ENCODE results near the gene THEMIS. TPM values are rescaled to one million over a fixed set of nuclear protein-coding genes. Genes with fewer than 3 reads are reported as not detected.
"Not testable (repeated sequence)": the region's sequence is repeated elsewhere in the genome, so short reads cannot be mapped to it uniquely, and the experiment has no call there.

THEMIS gene
- total RNA-seq, 1 donor from 2014 or later = under 0.01 TPM

- no peak overlapping the region for H3K9ac ChIP-seq (ENCODE audit: low read depth in 1 of 3, low read length in 3 of 3)
- no peak overlapping the region for H3K4me3 ChIP-seq (ENCODE audit: low read length in 3 of 3)
- H3K27ac ChIP-seq (ENCODE audit: low read depth, low read length) = no peak overlapping the region
- no peaks in the 10 kb centered on the region for H3K4me1 ChIP-seq (ENCODE audit: control insufficient read depth in 3 of 3, insufficient read depth in 3 of 3, low read length in 3 of 3)
- no peaks in the 10 kb centered on the region for H3K36me3 ChIP-seq (ENCODE audit: control insufficient read depth in 3 of 3, insufficient read depth in 3 of 3, low read length in 3 of 3)
- H3K27me3 ChIP-seq (ENCODE audit: control insufficient read depth in 3 of 3, insufficient read depth in 3 of 3, low read length in 3 of 3) = no peaks in the 10 kb centered on the region
- no peaks in the 10 kb centered on the region for H3K9me3 ChIP-seq (ENCODE audit: control insufficient read depth in 3 of 3, low read length in 3 of 3)
Observed at GRCh38 chr6:127717384-127717783, 183.5 kb downstream of the THEMIS start.

DNA sequence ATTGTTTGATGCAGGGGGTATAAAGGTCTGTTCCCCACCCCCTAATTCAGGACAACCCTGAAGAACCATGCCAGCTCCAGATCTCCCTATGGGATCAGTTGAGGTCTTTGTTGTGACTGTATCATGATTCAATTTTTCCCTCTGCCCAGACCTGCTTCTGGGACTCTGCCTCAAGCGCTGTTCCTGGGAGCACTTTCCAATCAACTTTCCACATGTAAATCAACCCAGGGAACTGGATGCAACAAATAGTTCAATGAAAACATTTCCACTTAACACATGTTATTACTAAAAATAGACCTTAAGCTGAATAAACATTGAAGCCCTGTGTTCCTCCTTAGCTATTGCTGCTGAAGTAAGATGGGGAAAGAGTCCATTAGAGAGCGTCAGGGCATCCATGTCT, 184.4 kb downstream of the THEMIS start:
- H3K27me3 ChIP-seq (ENCODE audit: control insufficient read depth in 3 of 3, insufficient read depth in 3 of 3, low read length in 3 of 3) = no peaks in the 10 kb centered on the region
- no peak overlapping the region for H3K27ac ChIP-seq (ENCODE audit: low read depth, low read length)
- H3K4me1 ChIP-seq (ENCODE audit: control insufficient read depth in 3 of 3, insufficient read depth in 3 of 3, low read length in 3 of 3) = no peaks in the 10 kb centered on the region
- no peaks in the 10 kb centered on the region for H3K36me3 ChIP-seq (ENCODE audit: control insufficient read depth in 3 of 3, insufficient read depth in 3 of 3, low read length in 3 of 3)
- no peaks in the 10 kb centered on the region for H3K9me3 ChIP-seq (ENCODE audit: control insufficient read depth in 3 of 3, low read length in 3 of 3)
- H3K4me3 ChIP-seq (ENCODE audit: low read length in 3 of 3) = no peak overlapping the region
- no peak overlapping the region for H3K9ac ChIP-seq (ENCODE audit: low read depth in 1 of 3, low read length in 3 of 3)

- Histone ChIP-seq H3K4me1 (ENCODE audit: control insufficient read depth in 3 of 3, insufficient read depth in 3 of 3, low read length in 3 of 3) (no peaks in the 10 kb centered on the region), H3K36me3 (ENCODE audit: control insufficient read depth in 3 of 3, insufficient read depth in 3 of 3, low read length in 3 of 3) (no peaks in the 10 kb centered on the region), H3K27me3 (ENCODE audit: control insufficient read depth in 3 of 3, insufficient read depth in 3 of 3, low read length in 3 of 3) (no peaks in the 10 kb centered on the region), H3K4me3 (ENCODE audit: low read length in 3 of 3) (no peak overlapping the region), H3K9me3 (ENCODE audit: control insufficient read depth in 3 of 3, low read length in 3 of 3) (no peaks in the 10 kb centered on the region), H3K9ac (ENCODE audit: low read depth in 1 of 3, low read length in 3 of 3) (no peak overlapping the region), H3K27ac (ENCODE audit: low read depth, low read length) (no peak overlapping the region)
Observed at GRCh38 chr6:127710668-127711067, 190.2 kb downstream of the THEMIS start.

- H3K36me3 ChIP-seq (ENCODE audit: control insufficient read depth in 3 of 3, insufficient read depth in 3 of 3, low read length in 3 of 3) = no peaks in the 10 kb centered on the region
- H3K27ac ChIP-seq (ENCODE audit: low read depth, low read length) = no peak overlapping the region
- no peak overlapping the region for H3K9ac ChIP-seq (ENCODE audit: low read depth in 1 of 3, low read length in 3 of 3)
- H3K4me3 ChIP-seq (ENCODE audit: low read length in 3 of 3) = no peak overlapping the region
- H3K27me3 ChIP-seq (ENCODE audit: control insufficient read depth in 3 of 3, insufficient read depth in 3 of 3, low read length in 3 of 3) = no peaks in the 10 kb centered on the region
- no peaks in the 10 kb centered on the region for H3K9me3 ChIP-seq (ENCODE audit: control insufficient read depth in 3 of 3, low read length in 3 of 3)
- no peaks in the 10 kb centered on the region for H3K4me1 ChIP-seq (ENCODE audit: control insufficient read depth in 3 of 3, insufficient read depth in 3 of 3, low read length in 3 of 3)
Observed at GRCh38 chr6:127706216-127706615, 194.6 kb downstream of the THEMIS start.

GRCh38 chr6:127695108-127695507, 205.8 kb downstream of the THEMIS start:
- H3K36me3 ChIP-seq (ENCODE audit: control insufficient read depth in 3 of 3, insufficient read depth in 3 of 3, low read length in 3 of 3) = no peaks in the 10 kb centered on the region
- no peak overlapping the region for H3K4me3 ChIP-seq (ENCODE audit: low read length in 3 of 3)
- no peaks in the 10 kb centered on the region for H3K27me3 ChIP-seq (ENCODE audit: control insufficient read depth in 3 of 3, insufficient read depth in 3 of 3, low read length in 3 of 3)
- H3K27ac ChIP-seq (ENCODE audit: low read depth, low read length) = no peak overlapping the region
- no peak overlapping the region for H3K9ac ChIP-seq (ENCODE audit: low read depth in 1 of 3, low read length in 3 of 3)
- H3K4me1 ChIP-seq (ENCODE audit: control insufficient read depth in 3 of 3, insufficient read depth in 3 of 3, low read length in 3 of 3) = no peaks in the 10 kb centered on the region
- no peaks in the 10 kb centered on the region for H3K9me3 ChIP-seq (ENCODE audit: control insufficient read depth in 3 of 3, low read length in 3 of 3)

DNA sequence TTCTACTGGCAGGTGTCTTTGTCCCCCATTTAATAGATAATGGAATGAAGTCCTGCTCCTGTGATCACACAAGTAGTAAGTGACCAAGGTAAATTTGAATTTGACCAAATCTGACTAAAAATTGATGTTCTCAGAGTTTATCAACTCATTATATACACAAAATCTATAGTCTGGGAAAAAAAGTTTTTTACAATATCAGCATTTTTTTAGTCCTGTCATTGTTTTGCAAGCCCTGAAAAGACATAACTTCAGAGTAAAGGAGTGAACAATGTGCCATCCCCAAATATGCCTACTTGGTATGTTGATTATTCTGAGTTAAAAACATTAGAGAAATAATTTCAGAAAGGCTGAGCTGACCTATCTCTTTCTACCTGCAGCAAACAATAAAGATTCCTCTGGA, 209.7 kb downstream of the THEMIS start:
- Histone ChIP-seq H3K9me3 (ENCODE audit: control insufficient read depth in 3 of 3, low read length in 3 of 3) (no peaks in the 10 kb centered on the region), H3K36me3 (ENCODE audit: control insufficient read depth in 3 of 3, insufficient read depth in 3 of 3, low read length in 3 of 3) (no peaks in the 10 kb centered on the region), H3K4me3 (ENCODE audit: low read length in 3 of 3) (no peak overlapping the region), H3K4me1 (ENCODE audit: control insufficient read depth in 3 of 3, insufficient read depth in 3 of 3, low read length in 3 of 3) (no peaks in the 10 kb centered on the region), H3K27me3 (ENCODE audit: control insufficient read depth in 3 of 3, insufficient read depth in 3 of 3, low read length in 3 of 3) (no peaks in the 10 kb centered on the region), H3K27ac (ENCODE audit: low read depth, low read length) (no peak overlapping the region), H3K9ac (ENCODE audit: low read depth in 1 of 3, low read length in 3 of 3) (no peak overlapping the region)

DNA sequence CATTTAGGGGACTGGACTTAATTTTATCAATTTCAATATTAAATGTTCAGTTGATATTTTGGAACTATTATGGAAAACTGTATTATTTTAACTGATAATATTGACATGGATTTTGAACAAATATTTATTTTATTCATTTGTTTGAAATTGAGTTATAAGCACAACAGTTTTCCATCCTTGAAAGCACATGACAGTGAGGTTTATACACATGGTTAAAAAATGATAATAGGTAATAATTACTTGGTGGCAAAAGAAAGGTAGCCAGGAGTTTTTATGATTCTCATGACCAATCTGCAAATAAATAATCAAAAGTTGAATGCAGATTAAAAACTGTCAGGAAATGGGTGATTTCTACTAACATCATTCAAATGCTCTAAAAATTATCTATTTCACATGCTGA, 210.3 kb downstream of the THEMIS start:
- Histone ChIP-seq H3K36me3 (ENCODE audit: control insufficient read depth in 3 of 3, insufficient read depth in 3 of 3, low read length in 3 of 3) (no peaks in the 10 kb centered on the region), H3K4me3 (ENCODE audit: low read length in 3 of 3) (no peak overlapping the region), H3K9ac (ENCODE audit: low read depth in 1 of 3, low read length in 3 of 3) (no peak overlapping the region), H3K27me3 (ENCODE audit: control insufficient read depth in 3 of 3, insufficient read depth in 3 of 3, low read length in 3 of 3) (no peaks in the 10 kb centered on the region), H3K27ac (ENCODE audit: low read depth, low read length) (no peak overlapping the region), H3K9me3 (ENCODE audit: control insufficient read depth in 3 of 3, low read length in 3 of 3) (no peaks in the 10 kb centered on the region), H3K4me1 (ENCODE audit: control insufficient read depth in 3 of 3, insufficient read depth in 3 of 3, low read length in 3 of 3) (no peaks in the 10 kb centered on the region)

GRCh38 chr6:127690092-127690491, 210.8 kb downstream of the THEMIS start:
- Histone ChIP-seq H3K9me3 (ENCODE audit: control insufficient read depth in 3 of 3, low read length in 3 of 3) (no peaks in the 10 kb centered on the region), H3K9ac (ENCODE audit: low read depth in 1 of 3, low read length in 3 of 3) (no peak overlapping the region), H3K27me3 (ENCODE audit: control insufficient read depth in 3 of 3, insufficient read depth in 3 of 3, low read length in 3 of 3) (no peaks in the 10 kb centered on the region), H3K4me3 (ENCODE audit: low read length in 3 of 3) (no peak overlapping the region), H3K36me3 (ENCODE audit: control insufficient read depth in 3 of 3, insufficient read depth in 3 of 3, low read length in 3 of 3) (no peaks in the 10 kb centered on the region), H3K27ac (ENCODE audit: low read depth, low read length) (no peak overlapping the region), H3K4me1 (ENCODE audit: control insufficient read depth in 3 of 3, insufficient read depth in 3 of 3, low read length in 3 of 3) (no peaks in the 10 kb centered on the region)

DNA sequence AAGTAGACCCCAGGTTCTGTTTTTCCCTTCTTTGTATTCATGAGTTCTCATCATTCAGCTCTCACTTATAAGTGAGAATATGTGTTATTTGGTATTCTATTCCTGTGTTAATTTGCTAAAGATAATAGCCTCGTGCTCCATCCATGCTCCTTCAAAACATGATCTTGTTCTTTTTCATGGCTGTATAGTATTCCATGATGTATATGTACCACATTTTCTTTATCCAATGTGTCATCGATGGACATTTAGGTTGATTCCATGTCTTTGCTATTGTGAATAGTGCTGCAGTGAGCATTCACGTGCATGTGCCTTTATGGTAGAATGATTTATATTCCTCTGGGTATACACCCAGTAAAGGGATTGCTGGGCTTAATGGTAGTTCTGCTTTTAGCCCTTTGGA, 213.4 kb downstream of the THEMIS start:
- H3K36me3 ChIP-seq (ENCODE audit: control insufficient read depth in 3 of 3, insufficient read depth in 3 of 3, low read length in 3 of 3); H3K27ac ChIP-seq (ENCODE audit: low read depth, low read length); H3K4me3 ChIP-seq (ENCODE audit: low read length in 3 of 3); H3K27me3 ChIP-seq (ENCODE audit: control insufficient read depth in 3 of 3, insufficient read depth in 3 of 3, low read length in 3 of 3); H3K9ac ChIP-seq (ENCODE audit: low read depth in 1 of 3, low read length in 3 of 3); H3K9me3 ChIP-seq (ENCODE audit: control insufficient read depth in 3 of 3, low read length in 3 of 3); H3K4me1 ChIP-seq (ENCODE audit: control insufficient read depth in 3 of 3, insufficient read depth in 3 of 3, low read length in 3 of 3): not testable (repeated sequence)

DNA sequence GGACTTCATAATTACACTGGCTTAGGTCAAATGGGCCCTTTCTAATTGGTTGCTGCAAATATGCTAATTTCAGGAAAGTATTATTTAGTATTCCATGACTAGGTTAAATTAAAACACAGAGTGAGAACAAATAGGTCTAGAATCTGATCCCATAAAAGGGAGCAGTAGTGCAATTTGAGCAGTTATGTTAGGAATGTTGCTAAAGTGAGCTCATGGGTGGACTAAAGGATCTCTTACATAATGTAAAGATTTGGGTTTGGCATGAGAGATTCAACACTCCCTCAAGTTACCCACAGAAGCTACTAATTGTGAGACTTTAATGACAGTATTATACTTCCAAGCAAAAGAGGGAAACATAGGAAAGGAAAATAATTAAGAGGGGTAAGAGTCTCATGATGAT, 214.8 kb downstream of the THEMIS start:
- no peaks in the 10 kb centered on the region for H3K4me1 ChIP-seq (ENCODE audit: control insufficient read depth in 3 of 3, insufficient read depth in 3 of 3, low read length in 3 of 3)
- no peaks in the 10 kb centered on the region for H3K36me3 ChIP-seq (ENCODE audit: control insufficient read depth in 3 of 3, insufficient read depth in 3 of 3, low read length in 3 of 3)
- no peak overlapping the region for H3K27ac ChIP-seq (ENCODE audit: low read depth, low read length)
- H3K9ac ChIP-seq (ENCODE audit: low read depth in 1 of 3, low read length in 3 of 3) = no peak overlapping the region
- H3K27me3 ChIP-seq (ENCODE audit: control insufficient read depth in 3 of 3, insufficient read depth in 3 of 3, low read length in 3 of 3) = no peaks in the 10 kb centered on the region
- H3K9me3 ChIP-seq (ENCODE audit: control insufficient read depth in 3 of 3, low read length in 3 of 3) = no peaks in the 10 kb centered on the region
- H3K4me3 ChIP-seq (ENCODE audit: low read length in 3 of 3) = no peak overlapping the region

GRCh38 chr6:127684501-127684900, 216.4 kb downstream of the THEMIS start:
- no peaks in the 10 kb centered on the region for H3K36me3 ChIP-seq (ENCODE audit: control insufficient read depth in 3 of 3, insufficient read depth in 3 of 3, low read length in 3 of 3)
- H3K27me3 ChIP-seq (ENCODE audit: control insufficient read depth in 3 of 3, insufficient read depth in 3 of 3, low read length in 3 of 3) = no peaks in the 10 kb centered on the region
- no peak overlapping the region for H3K9ac ChIP-seq (ENCODE audit: low read depth in 1 of 3, low read length in 3 of 3)
- no peak overlapping the region for H3K27ac ChIP-seq (ENCODE audit: low read depth, low read length)
- H3K9me3 ChIP-seq (ENCODE audit: control insufficient read depth in 3 of 3, low read length in 3 of 3) = no peaks in the 10 kb centered on the region
- no peaks in the 10 kb centered on the region for H3K4me1 ChIP-seq (ENCODE audit: control insufficient read depth in 3 of 3, insufficient read depth in 3 of 3, low read length in 3 of 3)
- H3K4me3 ChIP-seq (ENCODE audit: low read length in 3 of 3) = no peak overlapping the region
